GM12878 (cell line): ENCODE results near the gene MCEE. TPM values are rescaled to one million over a fixed set of nuclear protein-coding genes. Genes with fewer than 3 reads are reported as not detected.

Experiments
- CREB1 ChIP-seq: IDR thresholded peaks from 2 replicates; pipeline ENCODE4 v1.6.1; 2012; ENCODE audit warnings: low read depth, mild to moderate bottlenecking, inconsistent platforms
- FOXM1 ChIP-seq: IDR thresholded peaks from 2 replicates; pipeline ENCODE4 v1.6.1; 2012; ENCODE audit warnings: low read depth, mild to moderate bottlenecking, inconsistent platforms, low read length, moderate library complexity
- IKZF1 ChIP-seq: fragments of 450-650 bp; conservative IDR thresholded peaks from 2 replicates; pipeline ENCODE4 v1.6.1; 2017; ENCODE audit warnings: antibody characterized with exemption, mild to moderate bottlenecking
- KDM1A ChIP-seq: fragments of 200-600 bp; sonication (generic); IDR thresholded peaks from 2 replicates; pipeline ENCODE4 v1.6.1; 2016; ENCODE audit warnings: borderline replicate concordance
- MYC ChIP-seq: IDR thresholded peaks from 2 replicates; pipeline ENCODE4 v1.6.1; 2011; ENCODE audit warnings: mild to moderate bottlenecking, low read length, moderate library complexity, inconsistent platforms; ENCODE audit not compliant: insufficient read depth, insufficient replicate concordance, insufficient read length, severe bottlenecking
- REST ChIP-seq: IDR thresholded peaks from 2 replicates; pipeline ENCODE4 v1.6.1; 2012; ENCODE audit warnings: mild to moderate bottlenecking, low read depth, low read length
- SIX5 ChIP-seq: IDR thresholded peaks from 2 replicates; pipeline ENCODE4 v1.6.1; 2011; ENCODE audit warnings: mild to moderate bottlenecking, low read depth, low read length, moderate library complexity; ENCODE audit not compliant: severe bottlenecking
- SMAD1 ChIP-seq: fragments of 450-650 bp; IDR thresholded peaks from 2 replicates; pipeline ENCODE4 v1.6.1; 2018; ENCODE audit warnings: mild to moderate bottlenecking, low read depth; ENCODE audit not compliant: partially characterized antibody
- SMAD5 ChIP-seq: IDR thresholded peaks from 2 replicates; pipeline ENCODE4 v1.6.1; 2016; ENCODE audit warnings: antibody characterized with exemption, low read depth
- TARDBP ChIP-seq: IDR thresholded peaks from 2 replicates; pipeline ENCODE4 v1.6.1; 2016; ENCODE audit warnings: borderline replicate concordance
- YBX1 ChIP-seq: fragments of 450-650 bp; IDR thresholded peaks from 2 replicates; pipeline ENCODE4 v1.6.1; 2016; ENCODE audit warnings: antibody characterized with exemption
- polyA plus RNA-seq, 11 experiments: library from polyadenylated mRNA; depleted of rRNA in 4 of 11; unstranded in 6 of 11; stranded (reverse) in 5 of 11; fragments of >200 nt; fragmentation: Nextera tagmentation in 4 of 11; fragmentation: Illumina TruSeq in 1 of 11; extraction: Ambion mirVana in 4 of 11; extraction: Trizol in 1 of 11; gene quantifications; 1 replicate in 1 of 11; 2 replicates in 10 of 11; pipeline versions ENCODE4 v1.2.1 to v1.2.3, GENCODE V29; 2011 to 2016; ENCODE audit warnings: inconsistent platforms in 2 of 11, missing spikeins in 2 of 11, low read depth in 1 of 11
- total RNA-seq, 4 experiments: library from RNA; depleted of rRNA in 3 of 4; stranded (reverse); fragments of >200 nt in 3 of 4; fragmentation: Illumina TruSeq in 1 of 4; extraction: Trizol in 1 of 4; gene quantifications; 2 replicates each; pipeline versions ENCODE4 v1.2.1 to v1.2.3, GENCODE V29; 2013 to 2021
- TF ChIP-seq, protein P1 (sequence below): fragments of 450-650 bp; IDR thresholded peaks from 2 replicates; pipeline ENCODE4 v1.6.1; 2017; ENCODE audit warnings: mild to moderate bottlenecking, low read depth, inconsistent platforms; ENCODE audit not compliant: poor library complexity, severe bottlenecking
- TF ChIP-seq, protein P2 (sequence below), 3 experiments: IDR thresholded peaks in 2 of 3; conservative IDR thresholded peaks in 1 of 3; 2 replicates each; pipeline ENCODE4 v1.5.1; 2011; ENCODE audit warnings: low read depth in 3 of 3, low read length in 3 of 3, mild to moderate bottlenecking in 3 of 3, control low read depth in 2 of 3, moderate library complexity in 2 of 3, inconsistent platforms in 1 of 3, mixed read lengths in 1 of 3; ENCODE audit not compliant: control insufficient read depth in 2 of 3, insufficient read depth in 1 of 3; ENCODE audit errors: extremely low read depth in 1 of 3
- TF ChIP-seq, protein P3 (sequence below): IDR thresholded peaks from 2 replicates; pipeline ENCODE4 v1.6.1; 2011; ENCODE audit warnings: low read depth, low read length, improper control_type of control experiment, borderline replicate concordance
- TF ChIP-seq, protein P4 (sequence below): fragments of 450-650 bp; IDR thresholded peaks from 2 replicates; pipeline ENCODE4 v1.6.1; 2016; ENCODE audit warnings: mild to moderate bottlenecking

Gene MCEE
- total and polyA plus RNA-seq, 10 of the 15 experiments (the other 5 are each of a cell fraction or from before 2014, with no cell fraction given), result 17.3 to 63.4 (median 20.9) TPM

DNA sequence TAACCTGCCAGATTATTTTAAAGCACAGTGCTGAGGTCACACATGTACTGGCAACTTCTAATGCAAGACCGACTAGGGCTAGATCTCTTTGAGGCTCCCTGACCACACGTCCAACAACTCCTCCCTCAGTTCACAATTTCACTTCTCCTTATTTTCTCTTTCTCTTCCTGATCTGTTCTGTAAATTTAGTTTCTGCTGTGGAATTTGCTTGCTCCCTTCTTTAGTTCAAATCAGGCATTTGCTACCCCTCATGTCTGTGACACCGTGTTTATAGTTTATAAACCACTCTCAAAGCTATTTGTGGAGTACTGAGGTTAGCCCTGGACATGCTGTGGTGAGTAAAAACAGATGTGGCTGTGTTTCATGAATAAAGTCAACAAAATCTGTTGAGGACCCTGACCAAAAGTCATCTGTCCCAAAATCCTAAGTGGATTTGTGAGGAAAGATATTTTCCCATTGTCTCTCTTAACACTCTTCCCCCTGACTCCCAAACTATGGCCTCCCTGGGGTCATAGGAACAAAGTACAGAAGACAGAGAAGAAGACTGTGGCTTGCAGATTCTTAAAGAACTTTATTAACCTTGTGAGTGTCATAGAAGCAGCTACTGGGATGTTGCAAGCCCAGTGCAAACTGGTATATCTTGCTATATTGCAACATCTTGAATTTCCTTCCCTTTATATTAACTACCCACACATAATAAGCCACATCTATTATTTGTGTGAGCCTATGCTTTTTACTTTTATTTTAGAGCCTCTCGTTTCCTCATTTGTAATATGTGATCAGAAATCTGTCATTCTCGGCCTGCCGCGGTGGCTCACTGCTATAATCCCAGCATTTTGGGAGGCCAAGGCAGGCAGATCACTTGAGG, 65.0 kb downstream of the MCEE start (continued):
- TF ChIP-seq, protein P1, sequence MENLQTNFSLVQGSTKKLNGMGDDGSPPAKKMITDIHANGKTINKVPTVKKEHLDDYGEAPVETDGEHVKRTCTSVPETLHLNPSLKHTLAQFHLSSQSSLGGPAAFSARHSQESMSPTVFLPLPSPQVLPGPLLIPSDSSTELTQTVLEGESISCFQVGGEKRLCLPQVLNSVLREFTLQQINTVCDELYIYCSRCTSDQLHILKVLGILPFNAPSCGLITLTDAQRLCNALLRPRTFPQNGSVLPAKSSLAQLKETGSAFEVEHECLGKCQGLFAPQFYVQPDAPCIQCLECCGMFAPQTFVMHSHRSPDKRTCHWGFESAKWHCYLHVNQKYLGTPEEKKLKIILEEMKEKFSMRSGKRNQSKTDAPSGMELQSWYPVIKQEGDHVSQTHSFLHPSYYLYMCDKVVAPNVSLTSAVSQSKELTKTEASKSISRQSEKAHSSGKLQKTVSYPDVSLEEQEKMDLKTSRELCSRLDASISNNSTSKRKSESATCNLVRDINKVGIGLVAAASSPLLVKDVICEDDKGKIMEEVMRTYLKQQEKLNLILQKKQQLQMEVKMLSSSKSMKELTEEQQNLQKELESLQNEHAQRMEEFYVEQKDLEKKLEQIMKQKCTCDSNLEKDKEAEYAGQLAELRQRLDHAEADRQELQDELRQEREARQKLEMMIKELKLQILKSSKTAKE, result peak; percentile 87
- TF ChIP-seq CREB1, result no peak
- no peak for TF ChIP-seq KDM1A
- TF ChIP-seq SMAD5, result no peak
- no peak for TF ChIP-seq MYC
- TF ChIP-seq YBX1, result no peak
- no peak for TF ChIP-seq SIX5
- TF ChIP-seq, protein P2, sequence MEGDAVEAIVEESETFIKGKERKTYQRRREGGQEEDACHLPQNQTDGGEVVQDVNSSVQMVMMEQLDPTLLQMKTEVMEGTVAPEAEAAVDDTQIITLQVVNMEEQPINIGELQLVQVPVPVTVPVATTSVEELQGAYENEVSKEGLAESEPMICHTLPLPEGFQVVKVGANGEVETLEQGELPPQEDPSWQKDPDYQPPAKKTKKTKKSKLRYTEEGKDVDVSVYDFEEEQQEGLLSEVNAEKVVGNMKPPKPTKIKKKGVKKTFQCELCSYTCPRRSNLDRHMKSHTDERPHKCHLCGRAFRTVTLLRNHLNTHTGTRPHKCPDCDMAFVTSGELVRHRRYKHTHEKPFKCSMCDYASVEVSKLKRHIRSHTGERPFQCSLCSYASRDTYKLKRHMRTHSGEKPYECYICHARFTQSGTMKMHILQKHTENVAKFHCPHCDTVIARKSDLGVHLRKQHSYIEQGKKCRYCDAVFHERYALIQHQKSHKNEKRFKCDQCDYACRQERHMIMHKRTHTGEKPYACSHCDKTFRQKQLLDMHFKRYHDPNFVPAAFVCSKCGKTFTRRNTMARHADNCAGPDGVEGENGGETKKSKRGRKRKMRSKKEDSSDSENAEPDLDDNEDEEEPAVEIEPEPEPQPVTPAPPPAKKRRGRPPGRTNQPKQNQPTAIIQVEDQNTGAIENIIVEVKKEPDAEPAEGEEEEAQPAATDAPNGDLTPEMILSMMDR (IDR thresholded peaks at IDR 0.05 in 2 of 3, conservative IDR thresholded peaks at IDR 0.05 in 1 of 3; ENCODE audit: control insufficient read depth in 2 of 3, extremely low read depth in 1 of 3, insufficient read depth in 1 of 3, low read depth in 3 of 3, low read length in 3 of 3), result no peak
- TF ChIP-seq, protein P3, sequence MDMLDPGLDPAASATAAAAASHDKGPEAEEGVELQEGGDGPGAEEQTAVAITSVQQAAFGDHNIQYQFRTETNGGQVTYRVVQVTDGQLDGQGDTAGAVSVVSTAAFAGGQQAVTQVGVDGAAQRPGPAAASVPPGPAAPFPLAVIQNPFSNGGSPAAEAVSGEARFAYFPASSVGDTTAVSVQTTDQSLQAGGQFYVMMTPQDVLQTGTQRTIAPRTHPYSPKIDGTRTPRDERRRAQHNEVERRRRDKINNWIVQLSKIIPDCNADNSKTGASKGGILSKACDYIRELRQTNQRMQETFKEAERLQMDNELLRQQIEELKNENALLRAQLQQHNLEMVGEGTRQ, result no peak
- no peak for TF ChIP-seq SMAD1
- TF ChIP-seq, protein P4, sequence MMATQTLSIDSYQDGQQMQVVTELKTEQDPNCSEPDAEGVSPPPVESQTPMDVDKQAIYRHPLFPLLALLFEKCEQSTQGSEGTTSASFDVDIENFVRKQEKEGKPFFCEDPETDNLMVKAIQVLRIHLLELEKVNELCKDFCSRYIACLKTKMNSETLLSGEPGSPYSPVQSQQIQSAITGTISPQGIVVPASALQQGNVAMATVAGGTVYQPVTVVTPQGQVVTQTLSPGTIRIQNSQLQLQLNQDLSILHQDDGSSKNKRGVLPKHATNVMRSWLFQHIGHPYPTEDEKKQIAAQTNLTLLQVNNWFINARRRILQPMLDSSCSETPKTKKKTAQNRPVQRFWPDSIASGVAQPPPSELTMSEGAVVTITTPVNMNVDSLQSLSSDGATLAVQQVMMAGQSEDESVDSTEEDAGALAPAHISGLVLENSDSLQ, result peak; percentile 27; the same call in 1 of the 2 replicates
- no peak for TF ChIP-seq REST
- TF ChIP-seq FOXM1, result no peak
- TF ChIP-seq IKZF1, result peak; percentile 91
- no peak; the same call in 1 of the 2 replicates for TF ChIP-seq TARDBP
